WERI-Rb-1 (cell line): ENCODE measurements around the gene STX10.

ENCODE experiments used
- DNase-seq: peaks from one replicate; pipeline ENCODE4 v3.0.0-alpha.2; 2020
- H3K27ac ChIP-seq: fragments of 250-450 bp; sonication (Bioruptor Pico); 2 replicates; pipeline ENCODE4 v1.5.1; 2020; ENCODE audit warnings: mild to moderate bottlenecking, moderate library complexity
- H3K27me3 ChIP-seq: fragments of 250-450 bp; sonication (Bioruptor Pico); 2 replicates; pipeline ENCODE4 v1.5.1; 2021; ENCODE audit warnings: mild to moderate bottlenecking, low read depth, moderate library complexity; ENCODE audit not compliant: insufficient read depth, severe bottlenecking
- H3K36me3 ChIP-seq: fragments of 250-450 bp; sonication (Bioruptor Pico); 2 replicates; pipeline ENCODE4 v1.5.1; 2020; ENCODE audit warnings: mild to moderate bottlenecking, moderate library complexity
- H3K4me3 ChIP-seq: 2 replicates; pipeline ENCODE4 v1.5.1; 2011; ENCODE audit warnings: low read depth, mild to moderate bottlenecking, control low read depth, low read length
- H3K9me3 ChIP-seq: fragments of 250-450 bp; sonication (Bioruptor Pico); 2 replicates; pipeline ENCODE4 v1.5.1; 2021; ENCODE audit warnings: mild to moderate bottlenecking, moderate library complexity; ENCODE audit not compliant: severe bottlenecking
- CTCF ChIP-seq: IDR thresholded peaks from 2 replicates; pipeline ENCODE4 v1.5.1; 2011; ENCODE audit warnings: low read depth, mild to moderate bottlenecking, control low read depth, inconsistent platforms, low read length

STX10 gene

GRCh38 chr19:13122275-13122878 lies 27.8 kb downstream of the STX10 start:
- Histone ChIP-seq H3K36me3 (peaks cover 53% of the 10 kb centered on the region), H3K9me3 (no peaks in the 10 kb centered on the region), H3K4me3 (no peak overlapping the region), H3K27ac (peak overlapping the region; percentile 74), H3K27me3 (no peaks in the 10 kb centered on the region)
- no peak for TF ChIP-seq CTCF
- DNase-seq = peak; percentile 56

- no peak for TF ChIP-seq CTCF
- Histone ChIP-seq H3K27me3 (no peaks in the 10 kb centered on the region), H3K27ac (peak overlapping the region; percentile 74), H3K4me3 (no peak overlapping the region), H3K9me3 (no peaks in the 10 kb centered on the region), H3K36me3 (peaks cover 52% of the 10 kb centered on the region)
- no peak for DNase-seq
Observed at GRCh38 chr19:13121551-13122274, 28.5 kb downstream of the STX10 start.

- Histone ChIP-seq H3K27me3 (no peaks in the 10 kb centered on the region), H3K27ac (no peak overlapping the region), H3K9me3 (no peaks in the 10 kb centered on the region), H3K4me3 (no peak overlapping the region), H3K36me3 (peaks cover 43% of the 10 kb centered on the region)
- no peak for TF ChIP-seq CTCF
- DNase-seq = no peak
Observed at GRCh38 chr19:13120817-13121216, 29.4 kb downstream of the STX10 start.

- Histone ChIP-seq H3K36me3 (peaks cover 44% of the 10 kb centered on the region), H3K9me3 (no peaks in the 10 kb centered on the region), H3K4me3 (no peak overlapping the region), H3K27me3 (no peaks in the 10 kb centered on the region), H3K27ac (no peak overlapping the region)
- DNase-seq = no peak
- no peak for TF ChIP-seq CTCF
Observed at GRCh38 chr19:13120031-13120430, 30.1 kb downstream of the STX10 start.

- Histone ChIP-seq H3K4me3 (no peak overlapping the region), H3K9me3 (no peaks in the 10 kb centered on the region), H3K27me3 (no peaks in the 10 kb centered on the region), H3K36me3 (peaks cover 44% of the 10 kb centered on the region), H3K27ac (no peak overlapping the region)
- TF ChIP-seq CTCF = no peak
- DNase-seq = no peak
Observed at GRCh38 chr19:13119627-13120026, 30.5 kb downstream of the STX10 start.
